Left ventricle myocardium inferior (tissue), 1 donor: Measurements from ENCODE around the gene MTRF1L. TPM values are rescaled to one million over a fixed set of nuclear protein-coding genes. Genes with fewer than 3 reads are reported as not detected.

Experiments
- DNase-seq: peaks from one replicate; pipeline ENCODE4 v3.0.0-alpha.2; 2020
- H3K27ac ChIP-seq: fragments of 200-600 bp; replicated peaks from 2 replicates; pipeline ENCODE4 v1.8.0; 2021
- H3K27me3 ChIP-seq: fragments of 200-600 bp; 2 replicates; pipeline ENCODE4 v1.8.0; 2021; ENCODE audit warnings: low read depth
- H3K36me3 ChIP-seq: fragments of 200-600 bp; 2 replicates; pipeline ENCODE4 v1.8.0; 2021
- H3K4me1 ChIP-seq: fragments of 200-600 bp; 2 replicates; pipeline ENCODE4 v1.8.0; 2021
- H3K4me3 ChIP-seq: fragments of 200-600 bp; 2 replicates; pipeline ENCODE4 v1.8.0; 2021; ENCODE audit warnings: mild to moderate bottlenecking, moderate library complexity
- H3K9me3 ChIP-seq: fragments of 200-600 bp; replicated peaks from 2 replicates; pipeline ENCODE4 v1.8.0; 2021
- intact Hi-C: fragments of 100-400 bp; cut with micrococcal nuclease; formaldehyde crosslinking; loops from one replicate; pipeline ENCODE4 v1.11.0; 2022
- total RNA-seq: library from RNA; stranded (reverse); fragmentation: NEBNext Ultra II Directional; extraction: Animal tissue kit (Norgen Biotek cat#: 25700); gene quantifications from one replicate; pipeline ENCODE4 v1.2.1, GENCODE V29; 2021
- TF ChIP-seq, protein P1 (sequence below): fragments of 200-600 bp; IDR thresholded peaks from 2 replicates; pipeline ENCODE4 v1.8.0; 2021; ENCODE audit warnings: antibody characterized with exemption, mild to moderate bottlenecking, borderline replicate concordance
- donor health status: DM: no; HTN: yes; CAD: no; lungs with severe emphysema.

MTRF1L gene
- total RNA-seq, 1 donor from 2014 or later, result 30.9 TPM

- peaks cover 6% of the 10 kb centered on the region for H3K4me1 ChIP-seq
- no peak overlapping the region for H3K4me3 ChIP-seq
- H3K27ac ChIP-seq, result no peak overlapping the region
- peaks cover 31% of the 10 kb centered on the region for H3K27me3 ChIP-seq
- H3K36me3 ChIP-seq, result no peaks in the 10 kb centered on the region
- intact Hi-C loops, result no loop called here
- H3K9me3 ChIP-seq, result peaks cover 12% of the 10 kb centered on the region
- TF ChIP-seq, protein P1, sequence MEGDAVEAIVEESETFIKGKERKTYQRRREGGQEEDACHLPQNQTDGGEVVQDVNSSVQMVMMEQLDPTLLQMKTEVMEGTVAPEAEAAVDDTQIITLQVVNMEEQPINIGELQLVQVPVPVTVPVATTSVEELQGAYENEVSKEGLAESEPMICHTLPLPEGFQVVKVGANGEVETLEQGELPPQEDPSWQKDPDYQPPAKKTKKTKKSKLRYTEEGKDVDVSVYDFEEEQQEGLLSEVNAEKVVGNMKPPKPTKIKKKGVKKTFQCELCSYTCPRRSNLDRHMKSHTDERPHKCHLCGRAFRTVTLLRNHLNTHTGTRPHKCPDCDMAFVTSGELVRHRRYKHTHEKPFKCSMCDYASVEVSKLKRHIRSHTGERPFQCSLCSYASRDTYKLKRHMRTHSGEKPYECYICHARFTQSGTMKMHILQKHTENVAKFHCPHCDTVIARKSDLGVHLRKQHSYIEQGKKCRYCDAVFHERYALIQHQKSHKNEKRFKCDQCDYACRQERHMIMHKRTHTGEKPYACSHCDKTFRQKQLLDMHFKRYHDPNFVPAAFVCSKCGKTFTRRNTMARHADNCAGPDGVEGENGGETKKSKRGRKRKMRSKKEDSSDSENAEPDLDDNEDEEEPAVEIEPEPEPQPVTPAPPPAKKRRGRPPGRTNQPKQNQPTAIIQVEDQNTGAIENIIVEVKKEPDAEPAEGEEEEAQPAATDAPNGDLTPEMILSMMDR, result peak; percentile 54
- DNase-seq, result no peak
These were observed 49.5 kb downstream of the MTRF1L start for GRCh38 chr6:152952866-152953509.

- no peak for DNase-seq
- Histone ChIP-seq H3K36me3 (no peaks in the 10 kb centered on the region), H3K4me3 (no peak overlapping the region), H3K27ac (no peak overlapping the region), H3K27me3 (peaks cover 31% of the 10 kb centered on the region), H3K9me3 (peaks cover 12% of the 10 kb centered on the region), H3K4me1 (peaks cover 7% of the 10 kb centered on the region)
- intact Hi-C loops, result no loop called here
- TF ChIP-seq, protein P1, result no peak
These were observed 50.5 kb downstream of the MTRF1L start for GRCh38 chr6:152952045-152952444.

GRCh38 chr6:152950240-152950639, 52.3 kb downstream of the MTRF1L start:
- H3K4me3 ChIP-seq, result no peak overlapping the region
- TF ChIP-seq, protein P1, result no peak
- peaks cover 7% of the 10 kb centered on the region for H3K4me1 ChIP-seq
- intact Hi-C loops, result loop anchor here (2.0 kb wide), 1 partner anchor 85 kb away; no protein-coding TSS in a partner anchor
- H3K36me3 ChIP-seq, result no peaks in the 10 kb centered on the region
- H3K9me3 ChIP-seq, result peaks cover 1% of the 10 kb centered on the region
- peaks cover 31% of the 10 kb centered on the region for H3K27me3 ChIP-seq
- no peak overlapping the region for H3K27ac ChIP-seq
- no peak for DNase-seq

DNA sequence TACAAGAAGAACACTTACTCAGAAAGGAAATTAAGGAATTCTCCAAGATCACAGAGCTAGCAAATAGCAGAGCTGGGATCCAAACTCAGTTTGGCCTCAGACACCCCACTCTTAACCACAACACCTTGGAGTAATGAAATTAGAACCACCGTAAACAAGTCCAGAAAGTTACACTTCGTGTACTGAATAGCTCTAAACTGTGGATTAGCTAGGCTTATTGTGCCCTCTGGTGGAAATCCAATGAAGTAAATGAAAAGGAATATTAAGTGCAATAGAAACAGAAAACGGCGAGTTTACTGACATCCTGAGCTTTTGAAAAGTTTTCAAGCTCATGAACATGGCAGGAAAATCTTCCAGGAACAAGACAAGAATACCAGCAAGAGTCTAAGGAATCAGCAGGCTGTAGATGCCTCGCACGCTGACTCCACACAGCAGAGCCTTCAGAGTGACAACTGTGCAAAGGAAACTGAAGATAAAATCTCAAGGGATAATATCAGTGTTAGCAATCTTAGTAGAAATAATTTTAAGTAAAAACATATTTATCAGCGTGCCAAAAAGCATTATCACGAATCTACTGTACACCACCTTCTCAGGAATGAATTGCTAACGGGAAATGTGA, 54.2 kb downstream of the MTRF1L start:
- H3K9me3 ChIP-seq, result no peaks in the 10 kb centered on the region
- H3K4me3 ChIP-seq, result peak overlapping the region; percentile 28
- TF ChIP-seq, protein P1, result peak; percentile 73
- H3K4me1 ChIP-seq, result peaks cover 7% of the 10 kb centered on the region
- peaks cover 31% of the 10 kb centered on the region for H3K27me3 ChIP-seq
- no peak overlapping the region for H3K27ac ChIP-seq
- H3K36me3 ChIP-seq, result no peaks in the 10 kb centered on the region
- no peak for DNase-seq
- intact Hi-C loops, result no loop called here

DNA sequence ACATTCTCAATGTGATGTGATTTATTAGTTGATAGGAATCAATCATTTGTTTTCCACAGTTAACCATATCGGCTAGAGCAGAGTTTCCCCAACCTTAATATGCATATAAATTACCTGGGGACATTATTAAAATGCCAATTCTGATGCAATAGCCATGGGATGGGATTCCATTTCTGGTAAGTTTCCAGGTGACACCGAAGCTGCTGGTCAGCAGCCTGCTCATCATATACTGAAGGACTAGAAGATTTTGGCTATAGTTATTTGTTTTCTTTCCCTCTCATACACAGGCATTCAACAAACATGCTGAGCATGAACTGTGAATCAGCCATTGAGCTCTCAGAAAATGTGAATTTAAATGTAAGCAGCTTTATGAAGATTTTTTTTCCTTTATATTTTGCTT, 55.5 kb downstream of the MTRF1L start:
- Histone ChIP-seq H3K4me1 (peaks cover 7% of the 10 kb centered on the region), H3K9me3 (no peaks in the 10 kb centered on the region), H3K27ac (no peak overlapping the region), H3K36me3 (no peaks in the 10 kb centered on the region), H3K4me3 (no peak overlapping the region), H3K27me3 (peaks cover 24% of the 10 kb centered on the region)
- DNase-seq, result no peak
- TF ChIP-seq, protein P1, result no peak
- intact Hi-C loops, result no loop called here
